GM18507 (cell line): Measurements from ENCODE around the gene SYT17.
"Not testable (repeated sequence)": the region's sequence is repeated elsewhere in the genome, so short reads cannot be mapped to it uniquely, and the experiment has no call there.

ENCODE experiments used
- DNase-seq: peaks from one replicate; pipeline ENCODE4 v3.0.0; 2011; ENCODE audit warnings: low read depth; ENCODE audit not compliant: insufficient read length; ENCODE audit errors: extremely low spot score
- FAIRE-seq: peaks from 2 replicates; lab custom pipeline; 2011; peaks lifted over from hg19 to GRCh38; lab: Jason Lieb, UNC

The SYT17 gene

GRCh38 chr16:19170043-19170655 lies 2.1 kb downstream of the SYT17 start:
- DNase-seq (no peak), FAIRE-seq (no peak)

- DNase-seq (no peak), FAIRE-seq (no peak)
Observed at GRCh38 chr16:19172098-19172780, 4.2 kb downstream of the SYT17 start.

GRCh38 chr16:19173059-19173458 lies 5.0 kb downstream of the SYT17 start:
- DNase-seq (no peak), FAIRE-seq (no peak)

- FAIRE-seq (no peak), DNase-seq (no peak)
Observed at GRCh38 chr16:19173649-19174383, 5.8 kb downstream of the SYT17 start.

GRCh38 chr16:19174478-19174877 lies 6.4 kb downstream of the SYT17 start:
- DNase-seq, result no peak
- no peak for FAIRE-seq

- FAIRE-seq, result no peak
- DNase-seq, result no peak
Observed at GRCh38 chr16:19175492-19176262, 7.6 kb downstream of the SYT17 start.

GRCh38 chr16:19177111-19177739 lies 9.2 kb downstream of the SYT17 start:
- DNase-seq (no peak), FAIRE-seq (no peak)

GRCh38 chr16:19179546-19180490 lies 11.8 kb downstream of the SYT17 start:
- DNase-seq (peak; percentile 58), FAIRE-seq (peak; percentile 58)

GRCh38 chr16:19180741-19181140 lies 12.7 kb downstream of the SYT17 start:
- no peak for FAIRE-seq

GRCh38 chr16:19182481-19182880 lies 14.4 kb downstream of the SYT17 start:
- DNase-seq (no peak), FAIRE-seq (no peak)

More at GRCh38 chr16:19180741-19181140, 12.7 kb downstream of the SYT17 start:
- DNase-seq, result no peak

- FAIRE-seq, result no peak
- no peak for DNase-seq
Observed at GRCh38 chr16:19183187-19183586, 15.1 kb downstream of the SYT17 start.

GRCh38 chr16:19184823-19185509 lies 16.9 kb downstream of the SYT17 start:
- FAIRE-seq (no peak), DNase-seq (no peak)

- FAIRE-seq (no peak), DNase-seq (no peak)
Observed at GRCh38 chr16:19185510-19185851, 17.4 kb downstream of the SYT17 start.

- FAIRE-seq (no peak), DNase-seq (no peak)
Observed at GRCh38 chr16:19186408-19186807, 18.4 kb downstream of the SYT17 start.

GRCh38 chr16:19187961-19188360 lies 19.9 kb downstream of the SYT17 start:
- DNase-seq, FAIRE-seq: not testable (repeated sequence)

- DNase-seq, result no peak
- FAIRE-seq, result no peak
Observed at GRCh38 chr16:19188406-19188805, 20.4 kb downstream of the SYT17 start.

- DNase-seq, result no peak
- no peak for FAIRE-seq
Observed at GRCh38 chr16:19192865-19193264, 24.8 kb downstream of the SYT17 start.

GRCh38 chr16:19196871-19197270 lies 28.8 kb downstream of the SYT17 start:
- FAIRE-seq (no peak), DNase-seq (no peak)
